Osteocyte (in vitro differentiated cells): ENCODE data around the gene RET. TPM values are rescaled to one million over a fixed set of nuclear protein-coding genes. Genes with fewer than 3 reads are reported as not detected.

ENCODE experiments used
- DNase-seq: peaks from one replicate; pipeline ENCODE4 v3.0.0; 2021; ENCODE audit warnings: mixed read lengths; ENCODE audit not compliant: unreplicated experiment; ENCODE audit errors: extremely low spot score
- H3K27ac Mint-ChIP-seq: one replicate; pipeline ENCODE4 v1.8.0; 2021; ENCODE audit warnings: mild to moderate bottlenecking, mixed read lengths; ENCODE audit not compliant: unreplicated experiment
- H3K27me3 Mint-ChIP-seq: one replicate; pipeline ENCODE4 v1.8.0; 2021; ENCODE audit warnings: mixed read lengths; ENCODE audit not compliant: unreplicated experiment
- H3K36me3 Mint-ChIP-seq: one replicate; pipeline ENCODE4 v1.8.0; 2021; ENCODE audit warnings: mixed read lengths; ENCODE audit not compliant: unreplicated experiment
- H3K4me1 Mint-ChIP-seq: one replicate; pipeline ENCODE4 v1.8.0; 2021; ENCODE audit warnings: mixed read lengths; ENCODE audit not compliant: unreplicated experiment
- H3K4me3 Mint-ChIP-seq: one replicate; pipeline ENCODE4 v1.8.0; 2021; ENCODE audit warnings: mild to moderate bottlenecking, moderate library complexity, mixed read lengths; ENCODE audit not compliant: unreplicated experiment
- H3K9me3 Mint-ChIP-seq: one replicate; pipeline ENCODE4 v1.8.0; 2021; ENCODE audit warnings: mixed read lengths; ENCODE audit not compliant: unreplicated experiment
- CTCF ChIP-seq: fragments of 200-600 bp; sonication (generic); IDR thresholded peaks from 2 replicates; pipeline ENCODE4 v1.5.0; 2021; ENCODE audit warnings: antibody characterized with exemption, mild to moderate bottlenecking, moderate library complexity
- total RNA-seq: library from RNA; stranded (reverse); gene quantifications from 2 replicates; pipeline ENCODE4 v1.2.1, GENCODE V29; 2021

Gene RET
- total RNA-seq, 1 donor from 2014 or later: 0.43 TPM

- Mint-ChIP-seq H3K9me3 (no peaks in the 10 kb centered on the region), H3K27ac (no peak overlapping the region), H3K36me3 (peaks cover 2% of the 10 kb centered on the region)
Measured at GRCh38 chr10:43135656-43136055, 58.8 kb downstream of the RET start.

GRCh38 chr10:43136432-43136831, 59.6 kb downstream of the RET start:
- H3K36me3 Mint-ChIP-seq: peaks cover 2% of the 10 kb centered on the region
- H3K4me1 Mint-ChIP-seq: peaks cover 42% of the 10 kb centered on the region
- TF ChIP-seq CTCF: no peak
- no peaks in the 10 kb centered on the region for H3K27me3 Mint-ChIP-seq
- no peaks in the 10 kb centered on the region for H3K9me3 Mint-ChIP-seq
- H3K27ac Mint-ChIP-seq: peak overlapping the region; percentile 98
- H3K4me3 Mint-ChIP-seq: peak overlapping the region; percentile 97
- DNase-seq: peak; percentile 19

More at GRCh38 chr10:43135656-43136055, 58.8 kb downstream of the RET start:
- H3K27me3 Mint-ChIP-seq: no peaks in the 10 kb centered on the region
- peak overlapping the region; percentile 97 for H3K4me3 Mint-ChIP-seq
- no peak for DNase-seq
- H3K4me1 Mint-ChIP-seq: peaks cover 35% of the 10 kb centered on the region
- TF ChIP-seq CTCF: no peak

GRCh38 chr10:43136995-43137716, 60.3 kb downstream of the RET start:
- peak; percentile 80 for DNase-seq
- peak overlapping the region; percentile 97 for H3K4me3 Mint-ChIP-seq
- no peak for TF ChIP-seq CTCF
- H3K36me3 Mint-ChIP-seq: peaks cover 2% of the 10 kb centered on the region
- H3K27me3 Mint-ChIP-seq: no peaks in the 10 kb centered on the region
- H3K9me3 Mint-ChIP-seq: no peaks in the 10 kb centered on the region
- peak overlapping the region; percentile 98 for H3K27ac Mint-ChIP-seq
- H3K4me1 Mint-ChIP-seq: peaks cover 46% of the 10 kb centered on the region

GRCh38 chr10:43137717-43138020, 60.8 kb downstream of the RET start:
- Mint-ChIP-seq H3K4me1 (peaks cover 49% of the 10 kb centered on the region), H3K9me3 (no peaks in the 10 kb centered on the region), H3K4me3 (peak overlapping the region; percentile 97), H3K27ac (peak overlapping the region; percentile 98), H3K36me3 (peaks cover 2% of the 10 kb centered on the region), H3K27me3 (no peaks in the 10 kb centered on the region)
- DNase-seq: peak; percentile 83
- TF ChIP-seq CTCF: no peak

GRCh38 chr10:43138021-43138756, 61.3 kb downstream of the RET start, which contains the start of gene CSGALNACT2:
Gene CSGALNACT2, plus strand, starts transcription at chr10:43138445. Its CDS starts 16,705 bp downstream, at chr10:43155150.
- no peaks in the 10 kb centered on the region for H3K27me3 Mint-ChIP-seq
- peak within 1 kb of the TSS; percentile 98 for H3K27ac Mint-ChIP-seq
- peaks cover 2% of the 10 kb centered on the region for H3K36me3 Mint-ChIP-seq
- no peak for TF ChIP-seq CTCF
- no peaks in the 10 kb centered on the region for H3K9me3 Mint-ChIP-seq
- DNase-seq: peak; percentile 93
- peaks cover 50% of the 10 kb centered on the region for H3K4me1 Mint-ChIP-seq
- H3K4me3 Mint-ChIP-seq: peak within 1 kb of the TSS; percentile 97
